ENCODE measurements around the gene DLG2. TPM values are rescaled to one million over a fixed set of nuclear protein-coding genes. Genes with fewer than 3 reads are reported as not detected.

Gene DLG2
- total and polyA plus RNA-seq, 2 donors (not counting 3 experiments of a cell fraction or from before 2014, with no cell fraction given) = 0.15 to 1.1 TPM

- CTCF ChIA-PET = no interaction called here
- intact Hi-C loops (cut with micrococcal nuclease) = no loop called here
Observed at GRCh38 chr11:83978942-83979341, 1648.2 kb downstream of the DLG2 start.

GRCh38 chr11:83976086-83976485 is 1651.1 kb downstream of the DLG2 start:
- Histone ChIP-seq H3K9me1 (replicated peaks; ENCODE audit: control insufficient read depth, extremely low read depth, insufficient read depth, low read length) (no peaks in the 10 kb centered on the region), H3K36me3 (ENCODE audit: control insufficient read depth in 2 of 2, extremely low read depth in 1 of 2, insufficient read depth in 2 of 2, low read length in 2 of 2) (no peaks in the 10 kb centered on the region), H3K27me3 (ENCODE audit: control insufficient read depth in 2 of 2, insufficient read depth in 2 of 2, low read length in 2 of 2) (no peaks in the 10 kb centered on the region), H3K4me1 (ENCODE audit: control insufficient read depth, extremely low read depth, insufficient read depth, low read length) (no peaks in the 10 kb centered on the region), H3K4me2 (ENCODE audit: insufficient read depth, low read length) (no peak overlapping the region), H3K27ac (ENCODE audit: insufficient read depth, low read depth, low read length) (no peak overlapping the region), H2AFZ (ENCODE audit: low read depth, low read length) (no peak overlapping the region), H3K9ac (replicated peaks; ENCODE audit: extremely low read depth, insufficient read depth, low read length) (no peak overlapping the region), H3K9me3 (replicated peaks; ENCODE audit: control insufficient read depth, insufficient read depth, low read length) (no peaks in the 10 kb centered on the region), H3K79me2 (ENCODE audit: control insufficient read depth, insufficient read depth, low read length) (no peaks in the 10 kb centered on the region), H3K4me3 (replicated peaks in 1 of 3; ENCODE audit: insufficient read depth in 1 of 3, low read depth in 1 of 3, low read length in 3 of 3) (no peak overlapping the region), H4K20me1 (replicated peaks; ENCODE audit: control insufficient read depth, extremely low read depth, insufficient read depth, low read length) (no peaks in the 10 kb centered on the region)
- no peak for TF ChIP-seq JUN (IDR thresholded peaks at IDR 0.05; ENCODE audit: borderline replicate concordance, insufficient read depth, insufficient read length, low read depth)
- TF ChIP-seq EZH2 (IDR thresholded peaks at IDR 0.05; ENCODE audit: borderline replicate concordance, low read depth, low read length, severe bottlenecking) = no peak
- TF ChIP-seq GATA2 (IDR thresholded peaks at IDR 0.05; ENCODE audit: insufficient read depth, insufficient read length, low read depth, low read length) = no peak
- no peak for TF ChIP-seq CTCF (IDR thresholded peaks at IDR 0.05; ENCODE audit: extremely low read depth in 1 of 2, insufficient read depth in 1 of 2, low read depth in 1 of 2, low read length in 2 of 2)
- TF ChIP-seq POLR2A (IDR thresholded peaks at IDR 0.05; ENCODE audit: low read depth, low read length) = no peak
- no peak for TF ChIP-seq FOS (IDR thresholded peaks at IDR 0.05; ENCODE audit: borderline replicate concordance, insufficient read depth, low read length)
- no peak for TF ChIP-seq MYC (IDR thresholded peaks at IDR 0.05; ENCODE audit: low read depth, low read length)
- no peak for TF ChIP-seq POLR2AphosphoS5 (IDR thresholded peaks at IDR 0.05; ENCODE audit: insufficient read depth, low read depth, low read length)
- TF ChIP-seq MAX (IDR thresholded peaks at IDR 0.05; ENCODE audit: insufficient read depth, insufficient read length) = no peak
- ChIA-PET CTCF (no interaction called here), POLR2A (no interaction called here)
- DNase-seq (ENCODE audit: low read depth, low spot score) (no peak), FAIRE-seq (no peak)
- dilution Hi-C loops (cut with MboI; ENCODE audit: extremely low pct_ligation_motif_present, low sequenced_read_pairs) = no loop called here
- intact Hi-C loops (cut with micrococcal nuclease) = no loop called here
- BruUV-seq (replicated peaks) = no TSS peak

More at GRCh38 chr11:83978942-83979341, 1648.2 kb downstream of the DLG2 start:
- FAIRE-seq (no peak), DNase-seq (ENCODE audit: low read depth, low spot score) (no peak)
- Histone ChIP-seq H3K4me3 (replicated peaks in 1 of 3; ENCODE audit: insufficient read depth in 1 of 3, low read depth in 1 of 3, low read length in 3 of 3) (no peak overlapping the region), H3K4me2 (ENCODE audit: insufficient read depth, low read length) (no peak overlapping the region), H4K20me1 (replicated peaks; ENCODE audit: control insufficient read depth, extremely low read depth, insufficient read depth, low read length) (no peaks in the 10 kb centered on the region), H3K9me3 (replicated peaks; ENCODE audit: control insufficient read depth, insufficient read depth, low read length) (no peaks in the 10 kb centered on the region), H3K4me1 (ENCODE audit: control insufficient read depth, extremely low read depth, insufficient read depth, low read length) (no peaks in the 10 kb centered on the region), H3K36me3 (ENCODE audit: control insufficient read depth in 2 of 2, extremely low read depth in 1 of 2, insufficient read depth in 2 of 2, low read length in 2 of 2) (no peaks in the 10 kb centered on the region), H3K27me3 (ENCODE audit: control insufficient read depth in 2 of 2, insufficient read depth in 2 of 2, low read length in 2 of 2) (no peaks in the 10 kb centered on the region), H3K79me2 (ENCODE audit: control insufficient read depth, insufficient read depth, low read length) (no peaks in the 10 kb centered on the region), H3K27ac (ENCODE audit: insufficient read depth, low read depth, low read length) (no peak overlapping the region), H3K9ac (replicated peaks; ENCODE audit: extremely low read depth, insufficient read depth, low read length) (no peak overlapping the region), H2AFZ (ENCODE audit: low read depth, low read length) (no peak overlapping the region), H3K9me1 (replicated peaks; ENCODE audit: control insufficient read depth, extremely low read depth, insufficient read depth, low read length) (no peaks in the 10 kb centered on the region)
- no peak for TF ChIP-seq EZH2 (IDR thresholded peaks at IDR 0.05; ENCODE audit: borderline replicate concordance, low read depth, low read length, severe bottlenecking)
- no peak for TF ChIP-seq POLR2A (IDR thresholded peaks at IDR 0.05; ENCODE audit: low read depth, low read length)
- no peak for TF ChIP-seq GATA2 (IDR thresholded peaks at IDR 0.05; ENCODE audit: insufficient read depth, insufficient read length, low read depth, low read length)
- TF ChIP-seq FOS (IDR thresholded peaks at IDR 0.05; ENCODE audit: borderline replicate concordance, insufficient read depth, low read length) = no peak
- no TSS peak for BruUV-seq (replicated peaks)
- dilution Hi-C loops (cut with MboI; ENCODE audit: extremely low pct_ligation_motif_present, low sequenced_read_pairs) = no loop called here
- POLR2A ChIA-PET = no interaction called here
